Testis (tissue), 3 donors: Measurements from ENCODE around the gene IRF5. TPM values are rescaled to one million over a fixed set of nuclear protein-coding genes. Genes with fewer than 3 reads are reported as not detected.

Experiments
- DNase-seq: peaks from one replicate; pipeline ENCODE4 v3.0.0-alpha.2; 2019
- H3K27ac ChIP-seq, 2 donors: fragments of 200-600 bp; sonication (generic); one replicate each; pipeline ENCODE4 v1.5.1; 2019
- H3K27me3 ChIP-seq: fragments of 200-600 bp; sonication (generic); one replicate; pipeline ENCODE4 v1.5.1; 2019
- H3K36me3 ChIP-seq: fragments of 200-600 bp; sonication (generic); one replicate; pipeline ENCODE4 v1.5.1; 2017; ENCODE audit warnings: low read depth; ENCODE audit errors: missing control alignments
- H3K4me1 ChIP-seq: fragments of 200-600 bp; sonication (generic); one replicate; pipeline ENCODE4 v1.5.1; 2019
- H3K4me3 ChIP-seq, 2 donors: fragments of 200-600 bp; sonication (generic); one replicate each; pipeline ENCODE4 v1.5.1; 2017 to 2019
- H3K9me3 ChIP-seq: fragments of 200-600 bp; sonication (generic); one replicate; pipeline ENCODE4 v1.5.1; 2017
- CTCF ChIP-seq, 3 experiments: fragments of 450-650 bp in 2 of 3; fragments of 200-600 bp in 1 of 3; sonication (generic) in 1 of 3; IDR thresholded peaks; one replicate each; pipeline ENCODE4 v1.5.1; 2016 to 2019; ENCODE audit warnings: antibody characterized with exemption in 3 of 3, mild to moderate bottlenecking in 2 of 3, moderate library complexity in 1 of 3
- POLR2A ChIP-seq: fragments of 450-650 bp; IDR thresholded peaks from one replicate; pipeline ENCODE4 v1.6.1; 2017; ENCODE audit warnings: antibody characterized with exemption, mild to moderate bottlenecking, moderate library complexity
- WGBS, 2 donors: methylation state at CpG; one replicate each; pipeline ENCODE4 v1.1.5; 2018; 5-methylcytosine and 5-hydroxymethylcytosine counted together
- intact Hi-C: fragments of 100-400 bp; cut with DNase I; formaldehyde crosslinking; loops from one replicate; pipeline ENCODE4 v1.15.1; 2023; ENCODE audit warnings: low total_unique reads
- polyA plus RNA-seq: library from polyadenylated mRNA; stranded (reverse); fragments of 350-450 nt; fragmentation: Illumina TruSeq; extraction: RNeasy Lipid Tissue Mini Kit (QIAGEN cat#74804); gene quantifications from one replicate; pipeline ENCODE4 v1.2.3, GENCODE V29; 2014; ENCODE audit warnings: low read depth, low replicate concordance; ENCODE audit not compliant: insufficient read depth
- small RNA-seq, 2 donors: library from RNA; depleted of rRNA; stranded (forward); fragments of <200 nt; gene quantifications; one replicate each; pipeline ENCODE3, GENCODE V24; 2016
- total RNA-seq, 2 donors: library from RNA; depleted of rRNA; stranded (reverse); fragments of >200 nt; gene quantifications; one replicate each; pipeline ENCODE4 v1.2.3, GENCODE V29; 2016

Gene IRF5
- total and polyA plus RNA-seq, 3 donors from 2014 or later, result 2.9 to 5.6 (median 4.6) TPM

- Histone ChIP-seq H3K4me3 (no peak overlapping the region), H3K36me3 (no peaks in the 10 kb centered on the region), H3K27ac (no peak overlapping the region), H3K4me1 (no peaks in the 10 kb centered on the region), H3K9me3 (no peaks in the 10 kb centered on the region), H3K27me3 (no peaks in the 10 kb centered on the region)
- intact Hi-C loops, result no loop called here
- DNase-seq, result no peak
- no peak for TF ChIP-seq POLR2A
- no peak for TF ChIP-seq CTCF (IDR thresholded peaks at IDR 0.05)
- 90% methylated on average over 5 of the region's 5 CpGs for WGBS, 2 donors
Measured at GRCh38 chr7:128997181-128997580, 59.5 kb downstream of the IRF5 start.

Small RNAs within 50 kb of the gene (small RNA-seq; reads per million reads assigned to genes)
- gene RN7SL306P, result 0 reads per million in 2 donors

Other genes with a start within 250 kb of the IRF5 start
- 10 to 100 TPM; 63.2 to 63.4 TPM for gene CALU, start 198.6 kb upstream of the IRF5 start, total RNA-seq
- gene CALU, start 198.6 kb upstream of the IRF5 start, polyA plus RNA-seq, result 81.4 TPM
- gene OPN1SW, start 162.1 kb upstream of the IRF5 start, total RNA-seq, result not detected
- not detected for gene OPN1SW, start 162.1 kb upstream of the IRF5 start, polyA plus RNA-seq
- 100 to 1,000 TPM; 265 to 553 TPM for gene CCDC136, start 146.0 kb upstream of the IRF5 start, total RNA-seq
- gene CCDC136, start 146.0 kb upstream of the IRF5 start, polyA plus RNA-seq, result 564 TPM
- gene FLNC, start 107.5 kb upstream of the IRF5 start, total RNA-seq, result 10 to 100 TPM in 1 of 2 donors, 1 to 10 TPM in 1; 8.8 to 14.4 TPM
- 21.4 TPM for gene FLNC, start 107.5 kb upstream of the IRF5 start, polyA plus RNA-seq
- gene ATP6V1F, start 75.1 kb upstream of the IRF5 start, total RNA-seq, result 100 to 1,000 TPM; 133 to 166 TPM
- 414 TPM for gene ATP6V1F, start 75.1 kb upstream of the IRF5 start, polyA plus RNA-seq
- 1 to 10 TPM in 1 of 2 donors, under 1 TPM in 1; 0.68 to 1.2 TPM for gene KCP, start 27.2 kb upstream of the IRF5 start, total RNA-seq
- gene KCP, start 27.2 kb upstream of the IRF5 start, polyA plus RNA-seq, result 1.4 TPM
- gene TNPO3, start 117.2 kb downstream of the IRF5 start, total RNA-seq, result 10 to 100 TPM; 52.5 to 55.5 TPM
- 62.8 TPM for gene TNPO3, start 117.2 kb downstream of the IRF5 start, polyA plus RNA-seq
- gene TSPAN33, start 206.8 kb downstream of the IRF5 start, total RNA-seq, result 10 to 100 TPM; 25.7 to 35.7 TPM
- 35.9 TPM for gene TSPAN33, start 206.8 kb downstream of the IRF5 start, polyA plus RNA-seq